ENCODE measurements around the gene HSPA6.
"Not testable (repeated sequence)": the region's sequence is repeated elsewhere in the genome, so short reads cannot be mapped to it uniquely, and the experiment has no call there.

The HSPA6 gene

GRCh38 chr1:161511018-161511755 lies 13.2 kb upstream of the HSPA6 start:
- no peak overlapping the region for H3K4me3 ChIP-seq (ENCODE audit: low read depth, low read length)
- POLR2A ChIA-PET: no interaction called here
- no peak for DNase-seq (ENCODE audit: low read depth, low spot score)
- CTCF ChIA-PET: interaction anchor here (1.2 to 2.9 kb wide), 2 partner anchors 23 to 26 kb away, joined by 4 to 14 read pairs; no protein-coding TSS in a partner anchor
- TF ChIP-seq CTCF (IDR thresholded peaks at IDR 0.05; ENCODE audit: insufficient read depth, low read length, missing control alignments): no peak

DNA sequence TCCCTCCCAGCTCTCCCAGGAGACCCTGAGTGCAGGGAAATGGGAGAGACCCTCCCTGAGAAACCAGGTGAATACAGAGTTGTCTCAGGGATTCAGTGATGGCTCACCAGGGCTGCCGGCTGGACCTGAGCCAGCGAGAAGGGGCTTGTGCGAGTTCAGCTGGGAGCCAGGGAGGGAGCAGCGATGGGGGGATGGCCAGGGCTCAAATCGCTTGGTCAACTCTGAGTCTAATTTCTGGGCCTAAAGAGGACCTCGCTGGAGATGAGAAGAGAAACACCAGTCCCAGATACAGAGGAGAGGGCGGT lies 12.6 kb upstream of the HSPA6 start:
- H3K4me3 ChIP-seq (ENCODE audit: low read depth, low read length): no peak overlapping the region
- CTCF ChIA-PET: interaction anchor here (2.9 kb wide), 1 partner anchor 24 kb away, joined by 14 read pairs; no protein-coding TSS in a partner anchor
- TF ChIP-seq CTCF (IDR thresholded peaks at IDR 0.05; ENCODE audit: insufficient read depth, low read length, missing control alignments): no peak
- POLR2A ChIA-PET: no interaction called here
- no peak for DNase-seq (ENCODE audit: low read depth, low spot score)

DNA sequence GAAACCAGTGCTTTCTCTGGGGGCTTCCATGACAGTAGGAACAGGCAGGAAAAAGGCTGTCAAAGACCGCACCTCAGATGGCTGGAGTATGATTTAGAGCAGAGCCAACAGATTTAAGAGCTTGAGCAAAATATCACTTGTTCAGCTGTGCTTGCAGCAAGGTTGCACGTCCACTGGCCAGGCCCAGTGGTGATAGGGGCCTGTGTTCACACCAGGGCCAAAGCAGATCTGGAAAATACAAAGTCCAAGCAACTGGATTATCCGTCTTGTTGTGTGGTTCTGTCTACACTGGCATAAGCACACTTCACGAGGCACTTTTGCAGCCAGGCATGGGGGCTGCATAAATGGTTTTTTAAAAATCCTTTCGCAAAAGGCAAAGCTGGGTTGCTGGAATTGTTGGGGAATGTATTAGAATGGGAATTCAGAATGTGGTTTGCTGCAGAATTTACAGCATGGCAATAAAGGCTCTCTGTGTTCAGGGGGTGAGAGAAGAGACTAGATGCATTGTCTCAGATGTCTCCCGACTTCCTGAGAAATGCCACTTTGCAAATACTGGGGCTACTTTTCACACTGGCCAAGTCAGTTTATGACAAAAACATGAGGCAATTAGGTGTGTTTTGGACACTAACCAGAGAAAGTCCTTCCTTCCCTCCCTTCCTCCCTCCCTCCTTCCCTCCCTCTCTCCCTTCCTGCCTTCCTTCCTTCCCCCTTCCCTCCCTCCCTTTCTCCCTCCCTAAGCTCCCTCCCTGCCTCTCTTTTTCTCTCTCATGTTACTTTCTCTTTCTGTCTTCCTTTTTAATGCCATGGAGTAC lies 11.5 kb upstream of the HSPA6 start:
- POLR2A ChIA-PET; H3K4me3 ChIP-seq (ENCODE audit: low read depth, low read length); DNase-seq (ENCODE audit: low read depth, low spot score): not testable (repeated sequence)
- CTCF ChIA-PET: interaction anchor here (2.9 kb wide), 1 partner anchor 25 kb away, joined by 14 read pairs; no protein-coding TSS in a partner anchor

DNA sequence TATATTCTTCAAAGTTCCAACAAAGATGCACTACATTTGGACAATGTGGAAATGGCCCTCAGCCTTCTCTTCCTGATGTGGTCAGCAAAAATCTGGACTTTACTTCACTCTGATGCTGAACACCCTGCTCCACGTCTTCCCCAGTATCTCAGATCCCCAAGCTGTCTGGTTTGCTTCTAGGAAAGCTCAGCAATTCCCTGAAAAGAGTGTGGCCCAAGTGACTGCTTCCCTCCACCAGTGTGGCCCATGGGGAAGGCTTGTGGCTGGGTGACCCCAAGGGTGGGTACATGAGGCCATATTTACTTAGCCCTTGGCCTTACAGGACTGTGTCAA lies 10.9 kb upstream of the HSPA6 start:
- POLR2A ChIA-PET; DNase-seq (ENCODE audit: low read depth, low spot score); H3K4me3 ChIP-seq (ENCODE audit: low read depth, low read length); CTCF ChIA-PET: not testable (repeated sequence)

DNA sequence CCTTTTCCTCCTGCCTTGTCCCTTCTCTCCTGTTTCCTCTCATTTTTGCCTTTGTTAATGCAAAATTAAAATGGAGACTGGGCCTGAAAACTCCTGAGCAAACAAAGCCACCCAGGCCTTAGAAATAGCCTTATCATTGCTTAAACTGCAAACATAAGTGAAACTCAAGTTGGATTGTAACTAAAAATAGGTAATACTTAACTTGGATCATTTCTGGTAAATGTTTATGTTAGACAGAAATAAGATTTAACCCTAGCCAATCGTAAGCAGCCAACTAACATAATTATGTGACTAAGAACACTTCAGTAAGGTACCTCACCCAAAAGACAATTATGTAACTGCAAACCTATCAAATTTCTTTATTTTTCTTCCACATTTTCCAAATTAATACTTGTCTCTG lies 10.4 kb upstream of the HSPA6 start:
- POLR2A ChIA-PET; H3K4me3 ChIP-seq (ENCODE audit: low read depth, low read length); DNase-seq (ENCODE audit: low read depth, low spot score); CTCF ChIA-PET: not testable (repeated sequence)

DNA sequence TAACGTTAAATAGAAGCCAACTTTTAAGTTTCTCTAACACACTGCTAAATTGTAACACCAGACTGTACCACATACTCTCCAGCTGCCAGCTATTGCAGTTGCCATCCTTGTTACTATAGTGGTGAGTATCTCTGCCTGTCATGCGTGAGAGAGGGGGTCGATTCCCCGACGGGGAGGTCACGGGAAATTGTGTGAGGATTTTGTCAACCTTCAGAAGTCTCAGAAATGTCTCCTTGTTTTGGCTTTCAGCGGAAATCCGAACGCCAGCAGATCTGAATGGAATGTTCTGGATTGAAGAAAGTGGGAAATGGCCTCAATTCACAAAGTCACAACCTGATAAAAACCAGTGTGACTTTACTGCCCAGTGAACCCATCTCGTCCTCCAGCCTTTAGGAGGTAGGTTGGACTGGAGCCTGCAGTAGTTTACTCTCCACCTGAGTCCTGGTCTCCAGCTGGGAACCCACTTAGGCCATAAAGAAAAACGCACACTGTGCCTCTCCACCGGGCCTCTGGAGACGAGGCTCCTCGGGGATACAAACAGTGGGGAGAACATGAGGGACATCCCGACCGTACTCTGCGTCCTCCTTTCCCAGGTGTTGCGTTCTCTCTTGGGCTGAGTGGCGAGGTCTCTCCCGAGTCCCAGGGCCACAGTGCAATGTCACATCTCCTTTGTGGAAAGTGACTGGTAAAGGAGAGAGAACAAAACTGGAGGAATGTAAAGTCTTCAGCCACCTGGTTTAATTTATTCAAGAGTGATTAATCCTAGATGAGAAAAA lies 1.1 kb upstream of the HSPA6 start:
- POLR2A ChIA-PET; H3K4me3 ChIP-seq (ENCODE audit: low read depth, low read length): not testable (repeated sequence)

DNA sequence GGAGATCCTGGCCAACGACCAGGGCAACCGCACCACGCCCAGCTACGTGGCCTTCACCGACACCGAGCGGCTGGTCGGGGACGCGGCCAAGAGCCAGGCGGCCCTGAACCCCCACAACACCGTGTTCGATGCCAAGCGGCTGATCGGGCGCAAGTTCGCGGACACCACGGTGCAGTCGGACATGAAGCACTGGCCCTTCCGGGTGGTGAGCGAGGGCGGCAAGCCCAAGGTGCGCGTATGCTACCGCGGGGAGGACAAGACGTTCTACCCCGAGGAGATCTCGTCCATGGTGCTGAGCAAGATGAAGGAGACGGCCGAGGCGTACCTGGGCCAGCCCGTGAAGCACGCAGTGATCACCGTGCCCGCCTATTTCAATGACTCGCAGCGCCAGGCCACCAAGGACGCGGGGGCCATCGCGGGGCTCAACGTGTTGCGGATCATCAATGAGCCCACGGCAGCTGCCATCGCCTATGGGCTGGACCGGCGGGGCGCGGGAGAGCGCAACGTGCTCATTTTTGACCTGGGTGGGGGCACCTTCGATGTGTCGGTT lies 477 bp downstream of the HSPA6 start:
- POLR2A ChIA-PET: interaction anchor here (0.9 kb wide), 1 partner anchor 135 kb away, joined by 4 read pairs; no protein-coding TSS in a partner anchor
- DNase-seq (ENCODE audit: low read depth, low spot score); CTCF ChIA-PET: not testable (repeated sequence)
- peak overlapping the region; percentile 51 for H3K4me3 ChIP-seq (ENCODE audit: low read depth, low read length)

More for the DNA sequence above, 1.1 kb upstream of the HSPA6 start:
- CTCF ChIA-PET; DNase-seq (ENCODE audit: low read depth, low spot score): not testable (repeated sequence)

- H3K4me3 ChIP-seq (ENCODE audit: low read depth, low read length); DNase-seq (ENCODE audit: low read depth, low spot score); CTCF ChIA-PET; POLR2A ChIA-PET: not testable (repeated sequence)
Observed at GRCh38 chr1:161525321-161525720, 981 bp downstream of the HSPA6 start.

DNA sequence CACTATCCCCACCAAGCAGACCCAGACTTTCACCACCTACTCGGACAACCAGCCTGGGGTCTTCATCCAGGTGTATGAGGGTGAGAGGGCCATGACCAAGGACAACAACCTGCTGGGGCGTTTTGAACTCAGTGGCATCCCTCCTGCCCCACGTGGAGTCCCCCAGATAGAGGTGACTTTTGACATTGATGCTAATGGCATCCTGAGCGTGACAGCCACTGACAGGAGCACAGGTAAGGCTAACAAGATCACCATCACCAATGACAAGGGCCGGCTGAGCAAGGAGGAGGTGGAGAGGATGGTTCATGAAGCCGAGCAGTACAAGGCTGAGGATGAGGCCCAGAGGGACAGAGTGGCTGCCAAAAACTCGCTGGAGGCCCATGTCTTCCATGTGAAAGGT lies 1.6 kb downstream of the HSPA6 start:
- POLR2A ChIA-PET; H3K4me3 ChIP-seq (ENCODE audit: low read depth, low read length); DNase-seq (ENCODE audit: low read depth, low spot score); CTCF ChIA-PET: not testable (repeated sequence)

DNA sequence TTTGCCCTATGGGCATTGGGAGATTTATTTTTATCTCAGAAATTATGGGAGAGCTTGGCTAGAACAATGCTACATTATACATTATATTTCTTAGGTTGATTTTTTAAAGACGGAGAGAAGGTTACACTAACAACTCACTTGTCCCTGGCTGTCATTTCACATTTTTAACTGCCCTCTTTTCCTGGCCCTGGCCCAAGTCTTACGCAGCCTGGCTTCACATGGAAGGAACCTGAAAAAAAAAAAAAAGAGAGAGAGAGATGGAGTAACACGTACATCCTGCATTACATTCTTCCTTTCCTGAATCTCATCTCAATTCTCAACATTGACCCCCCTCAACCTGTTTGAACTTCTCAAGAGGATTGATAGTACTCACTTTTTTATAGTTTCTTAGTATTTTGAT lies 4.2 kb downstream of the HSPA6 start:
- CTCF ChIA-PET; H3K4me3 ChIP-seq (ENCODE audit: low read depth, low read length); POLR2A ChIA-PET; DNase-seq (ENCODE audit: low read depth, low spot score): not testable (repeated sequence)

GRCh38 chr1:161529463-161530104 lies 5.2 kb downstream of the HSPA6 start:
- DNase-seq (ENCODE audit: low read depth, low spot score); CTCF ChIA-PET: not testable (repeated sequence)
- peak overlapping the region; percentile 23 for H3K4me3 ChIP-seq (ENCODE audit: low read depth, low read length)

DNA sequence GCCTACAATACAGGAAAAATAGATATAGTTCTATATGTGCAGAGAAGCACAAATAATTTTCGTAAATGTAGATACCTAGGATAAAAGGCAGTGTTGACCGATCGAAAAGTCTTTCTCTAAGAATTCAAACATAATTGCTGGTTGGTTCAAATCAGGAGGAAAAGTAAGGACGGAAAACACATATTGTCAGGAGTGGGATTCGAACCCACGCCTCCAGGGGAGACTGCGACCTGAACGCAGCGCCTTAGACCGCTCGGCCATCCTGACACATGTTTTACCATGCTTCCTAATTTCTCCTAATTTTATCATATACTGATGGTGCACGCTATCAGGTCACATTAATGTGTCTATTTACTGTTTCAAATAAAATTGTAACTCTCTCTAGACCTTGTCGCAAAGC lies 5.8 kb downstream of the HSPA6 start:
- peak overlapping the region; percentile 71 for H3K4me3 ChIP-seq (ENCODE audit: low read depth, low read length)
- CTCF ChIA-PET; POLR2A ChIA-PET; DNase-seq (ENCODE audit: low read depth, low spot score): not testable (repeated sequence)

More at GRCh38 chr1:161529463-161530104, 5.2 kb downstream of the HSPA6 start:
- POLR2A ChIA-PET: not testable (repeated sequence)

Data from AG04449 (cell line).